ENCODE measurements around the gene CDKL4.

CDKL4 gene

DNA sequence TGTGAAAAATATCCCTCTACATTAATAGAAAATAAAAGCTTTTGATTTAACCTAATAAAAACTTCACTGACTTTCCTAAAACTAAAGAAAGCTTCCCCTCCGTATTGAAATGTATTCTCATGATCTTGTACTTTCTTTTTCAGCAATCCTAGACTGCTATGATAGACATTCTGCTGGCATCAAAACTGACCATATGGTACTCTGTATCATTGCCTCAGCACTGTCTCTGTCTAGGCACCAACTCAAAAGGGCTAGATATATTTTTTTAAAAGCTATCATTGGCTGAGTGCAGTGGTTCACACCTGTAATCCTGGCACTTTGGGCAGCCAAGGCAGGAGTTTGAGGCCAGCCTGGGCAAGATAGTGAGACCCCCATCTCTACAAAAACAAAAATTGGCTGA lies 32.9 kb downstream of the CDKL4 start:
- no peaks in the 10 kb centered on the region for H3K36me3 ChIP-seq (ENCODE audit: control insufficient read depth in 2 of 2, insufficient read depth in 1 of 2, low read length in 2 of 2)
- no peak for TF ChIP-seq MEIS1 (CRISPR knock-in tag; IDR thresholded peaks at IDR 0.05; ENCODE audit: borderline replicate concordance)
- no peak for TF ChIP-seq ZNF654 (tag by site-specific recombination; IDR thresholded peaks at IDR 0.05; ENCODE audit: low read depth)
- no peak for TF ChIP-seq BCL11B (tag by site-specific recombination; IDR thresholded peaks at IDR 0.05; ENCODE audit: low read depth)
- TF ChIP-seq ZNF560 (tag by site-specific recombination; IDR thresholded peaks at IDR 0.05; ENCODE audit: borderline replicate concordance): no peak
- TF ChIP-seq ZNF26 (tag by site-specific recombination; IDR thresholded peaks at IDR 0.05): no peak
- no peak for TF ChIP-seq ATF2 (tag by site-specific recombination; IDR thresholded peaks at IDR 0.05; ENCODE audit: low read depth)
- TF ChIP-seq ZNF292 (tag by site-specific recombination; IDR thresholded peaks at IDR 0.05; ENCODE audit: borderline replicate concordance, low read depth): no peak
- TF ChIP-seq ZNF18 (tag by site-specific recombination; IDR thresholded peaks at IDR 0.05): no peak
- TF ChIP-seq, protein P1, sequence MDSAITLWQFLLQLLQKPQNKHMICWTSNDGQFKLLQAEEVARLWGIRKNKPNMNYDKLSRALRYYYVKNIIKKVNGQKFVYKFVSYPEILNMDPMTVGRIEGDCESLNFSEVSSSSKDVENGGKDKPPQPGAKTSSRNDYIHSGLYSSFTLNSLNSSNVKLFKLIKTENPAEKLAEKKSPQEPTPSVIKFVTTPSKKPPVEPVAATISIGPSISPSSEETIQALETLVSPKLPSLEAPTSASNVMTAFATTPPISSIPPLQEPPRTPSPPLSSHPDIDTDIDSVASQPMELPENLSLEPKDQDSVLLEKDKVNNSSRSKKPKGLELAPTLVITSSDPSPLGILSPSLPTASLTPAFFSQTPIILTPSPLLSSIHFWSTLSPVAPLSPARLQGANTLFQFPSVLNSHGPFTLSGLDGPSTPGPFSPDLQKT (IDR thresholded peaks at IDR 0.05; ENCODE audit: borderline replicate concordance, low read depth, low read length): no peak
- TF ChIP-seq ZNF501 (tag by site-specific recombination; IDR thresholded peaks at IDR 0.05): no peak
- no peak for TF ChIP-seq KLF7 (tag by site-specific recombination; IDR thresholded peaks at IDR 0.05; ENCODE audit: borderline replicate concordance)
- no peak for TF ChIP-seq SETDB1 (IDR thresholded peaks at IDR 0.05; ENCODE audit: insufficient read length, low read length)
- no peak for TF ChIP-seq ZXDB (tag by site-specific recombination; IDR thresholded peaks at IDR 0.05)
- no peak for TF ChIP-seq ZSCAN4 (tag by site-specific recombination; IDR thresholded peaks at IDR 0.05)
- TF ChIP-seq ZFHX2 (tag by site-specific recombination; conservative IDR thresholded peaks at IDR 0.05): no peak
- TF ChIP-seq ZNF426 (tag by site-specific recombination; IDR thresholded peaks at IDR 0.05): no peak
- no peak for TF ChIP-seq ZNF510 (tag by site-specific recombination; IDR thresholded peaks at IDR 0.05; ENCODE audit: insufficient replicate concordance)
- TF ChIP-seq ZBTB1 (tag by site-specific recombination; IDR thresholded peaks at IDR 0.05): no peak
- TF ChIP-seq TRIM28 (IDR thresholded peaks at IDR 0.05; ENCODE audit: borderline replicate concordance, low read length): no peak
- H3K4me1 ChIP-seq (ENCODE audit: control insufficient read depth, insufficient read depth, low read length): no peaks in the 10 kb centered on the region
- no peak overlapping the region for H3K27ac ChIP-seq (ENCODE audit: extremely low read depth, low read depth, low read length)
- no peak overlapping the region for H3K4me3 ChIP-seq (ENCODE audit: low read depth, low read length)
- CTCF ChIA-PET: interaction anchor here (0.9 to 1.0 kb wide), 2 partner anchors 19 to 627 kb away, joined by 3 to 5 read pairs; no protein-coding TSS in a partner anchor
- POLR2A ChIA-PET: no interaction called here
- no peaks in the 10 kb centered on the region for H3K9me3 ChIP-seq (ENCODE audit: control insufficient read depth, insufficient read depth, low read depth, low read length)
